ACHN (cell line): ENCODE measurements around the gene WNT3A.
A peak's percentile ranks its signal among the peaks of the same experiment; 100 is the strongest.

Experiments used
- DNase-seq: peaks from one replicate; pipeline ENCODE4 v3.0.0-alpha.2; 2015
- in situ Hi-C: cut with HindIII; loops from 2 replicates; pipeline ENCODE4 v1.10.0; 2017; ENCODE audit warnings: low sequenced_read_pairs, low pct_ligation_motif_present, low pct_unique_long_range_greater_than_20kb

Gene WNT3A

GRCh38 chr1:228101994-228102790, 95.4 kb downstream of the WNT3A start:
- DNase-seq, result peak; percentile 61
- in situ Hi-C loops, result no loop called here

DNA sequence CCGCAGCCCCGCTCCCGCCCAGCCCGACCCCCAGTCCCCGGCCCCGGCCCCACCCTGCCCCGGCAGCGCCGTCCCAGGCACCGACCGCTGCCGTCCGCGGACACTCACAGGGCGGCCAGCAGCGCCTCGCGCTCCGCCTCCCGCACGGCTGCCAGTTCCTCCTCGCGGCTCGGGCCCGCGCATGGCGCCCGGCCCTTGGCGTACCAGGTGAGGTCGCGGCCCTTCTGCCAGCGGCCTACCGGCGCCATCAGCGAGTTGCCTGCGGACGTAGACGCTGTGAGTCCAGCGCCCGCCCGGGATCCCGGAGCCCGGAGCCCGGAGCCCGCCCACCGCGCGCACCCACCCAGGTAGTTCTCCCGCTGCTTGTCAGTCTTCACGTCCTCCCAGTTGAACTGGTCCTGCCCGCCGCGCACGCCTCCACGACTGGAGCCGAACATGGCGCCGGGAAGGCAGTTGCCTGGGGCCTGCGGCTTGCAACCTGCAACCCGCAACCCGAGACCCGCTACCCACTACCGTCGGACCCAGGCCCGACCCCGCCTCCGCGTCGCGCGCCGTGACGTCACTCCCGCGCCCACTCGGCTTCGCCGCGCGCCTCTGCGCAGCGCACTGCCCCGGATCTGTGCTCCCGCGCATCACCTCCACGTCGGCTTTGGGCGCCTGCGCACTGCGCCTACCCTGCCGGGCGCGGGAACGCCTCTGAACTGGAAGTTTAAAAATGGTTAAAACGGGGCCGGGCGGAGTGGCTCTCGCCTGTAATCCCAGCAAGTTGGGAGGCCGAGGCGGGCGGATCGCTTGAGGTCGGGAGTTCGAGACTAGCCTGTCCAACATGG, 96.2 kb downstream of the WNT3A start, which contains the start of gene C1orf35:
Gene C1orf35 (minus strand): TSS at position 535 of the 830 bp plus-strand sequence. CDS start 98 bp downstream, at position 437.
- peak; percentile 96 for DNase-seq
- in situ Hi-C loops, result no loop called here

GRCh38 chr1:228104526-228105269, 97.9 kb downstream of the WNT3A start:
- in situ Hi-C loops, result no loop called here
- no peak for DNase-seq

DNA sequence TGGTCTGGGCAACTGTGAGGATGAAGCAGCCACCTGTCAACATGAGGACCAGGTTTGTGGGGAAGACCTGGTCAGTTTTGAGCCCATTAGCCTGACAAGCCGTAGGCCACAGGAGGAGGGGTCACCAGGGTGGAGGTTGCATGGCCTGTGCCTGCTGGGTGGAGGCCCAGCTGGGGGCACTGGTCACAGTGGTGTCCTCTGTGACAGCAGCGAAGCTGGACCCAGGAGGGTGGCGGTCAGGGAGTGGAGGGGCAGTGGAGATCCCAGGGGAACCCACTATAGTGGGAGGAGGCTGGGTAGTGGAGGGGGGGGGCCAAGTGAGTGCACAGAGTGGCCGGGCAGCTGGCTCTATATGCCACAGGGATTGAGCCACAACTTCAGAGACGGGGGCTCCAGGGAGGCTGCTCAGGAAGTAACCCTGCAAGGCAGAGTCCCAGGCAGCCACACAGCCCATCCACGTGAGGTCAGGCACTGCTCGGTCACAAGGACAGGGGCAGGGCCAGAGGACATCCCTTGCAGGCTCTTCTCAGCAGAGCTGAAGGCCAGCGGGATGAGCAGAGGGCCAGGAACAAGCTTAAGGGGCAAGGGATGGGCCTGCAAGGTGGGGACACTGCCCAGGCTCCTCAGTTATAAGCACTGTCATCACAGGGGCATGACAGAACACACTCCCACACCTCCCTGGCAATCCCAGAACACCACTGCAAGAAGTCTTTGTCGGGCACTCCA, 98.6 kb downstream of the WNT3A start:
- in situ Hi-C loops, result no loop called here
- no peak for DNase-seq

GRCh38 chr1:228105996-228106799, 99.4 kb downstream of the WNT3A start:
- in situ Hi-C loops, result no loop called here
- no peak for DNase-seq

- in situ Hi-C loops, result no loop called here
- DNase-seq, result no peak
Measured at GRCh38 chr1:228106800-228107054, 99.9 kb downstream of the WNT3A start.

DNA sequence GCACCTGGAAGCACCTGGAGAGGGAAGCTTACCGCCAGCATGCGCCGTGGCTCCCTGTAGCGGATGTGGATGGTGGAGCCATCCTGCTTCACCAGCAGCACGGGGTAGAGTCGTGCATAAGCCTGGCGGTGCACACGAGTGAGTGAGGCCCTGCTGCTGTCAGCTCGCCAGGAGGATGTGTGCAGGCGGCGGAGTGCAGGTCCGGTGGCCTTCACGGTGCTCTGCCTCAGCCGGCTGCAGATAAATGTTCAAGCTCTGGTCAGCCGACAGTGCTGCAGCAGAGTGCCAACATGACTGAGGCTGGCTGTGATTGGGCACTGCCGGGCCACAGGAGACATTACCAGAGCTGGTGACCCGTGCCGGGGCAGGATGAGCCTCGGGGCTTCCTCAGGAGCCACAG, 100.8 kb downstream of the WNT3A start:
- no peak for DNase-seq
- in situ Hi-C loops, result no loop called here

DNA sequence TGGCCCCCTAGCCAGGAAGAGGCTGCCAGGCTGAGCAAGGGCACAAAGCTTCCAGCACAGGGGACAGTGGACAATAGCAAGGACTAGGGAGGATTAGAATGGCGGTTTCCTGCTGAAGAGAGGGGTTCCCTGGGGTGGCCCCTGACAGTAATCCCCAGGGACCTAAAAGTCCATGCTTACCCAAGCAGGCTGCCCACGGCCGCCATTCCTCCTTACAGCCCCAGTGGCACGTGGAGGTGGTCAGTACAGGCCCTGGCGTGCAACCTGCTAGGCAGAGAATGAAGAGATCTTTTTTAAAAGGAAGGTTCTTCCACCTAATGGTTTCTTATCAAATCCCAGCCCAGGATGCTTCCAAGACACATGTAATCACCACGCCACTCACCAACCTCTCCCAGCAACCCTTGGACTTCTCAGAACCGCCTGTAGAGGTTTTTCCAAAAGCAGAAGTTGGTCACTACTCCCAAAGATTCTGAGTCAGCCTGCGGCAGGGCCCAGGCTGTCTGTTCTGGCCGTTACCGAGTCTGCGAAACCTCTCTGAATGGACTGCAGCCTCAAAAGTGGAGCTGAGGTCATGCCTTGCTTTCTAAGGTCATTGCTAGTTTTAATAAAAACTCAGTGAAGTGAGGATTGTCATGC, 101.4 kb downstream of the WNT3A start:
- in situ Hi-C loops, result no loop called here
- no peak for DNase-seq

DNA sequence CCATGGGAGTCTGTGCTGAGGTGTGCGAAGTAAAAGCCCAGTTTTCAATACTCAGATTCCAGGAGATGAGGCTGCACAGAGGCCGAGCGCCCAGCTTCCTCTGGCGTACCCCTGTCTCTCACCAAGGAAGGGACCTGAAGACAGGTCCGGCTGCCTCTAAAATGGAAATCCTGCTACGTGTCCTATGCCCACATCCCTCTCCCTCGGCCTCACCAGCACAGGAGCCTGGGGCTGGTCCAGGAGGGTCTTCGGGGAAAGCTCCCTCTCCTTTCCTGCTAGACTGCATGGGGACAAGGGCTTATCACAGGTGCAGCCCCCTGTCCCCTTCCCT, 101.9 kb downstream of the WNT3A start:
- no peak for DNase-seq
- in situ Hi-C loops, result no loop called here

DNA sequence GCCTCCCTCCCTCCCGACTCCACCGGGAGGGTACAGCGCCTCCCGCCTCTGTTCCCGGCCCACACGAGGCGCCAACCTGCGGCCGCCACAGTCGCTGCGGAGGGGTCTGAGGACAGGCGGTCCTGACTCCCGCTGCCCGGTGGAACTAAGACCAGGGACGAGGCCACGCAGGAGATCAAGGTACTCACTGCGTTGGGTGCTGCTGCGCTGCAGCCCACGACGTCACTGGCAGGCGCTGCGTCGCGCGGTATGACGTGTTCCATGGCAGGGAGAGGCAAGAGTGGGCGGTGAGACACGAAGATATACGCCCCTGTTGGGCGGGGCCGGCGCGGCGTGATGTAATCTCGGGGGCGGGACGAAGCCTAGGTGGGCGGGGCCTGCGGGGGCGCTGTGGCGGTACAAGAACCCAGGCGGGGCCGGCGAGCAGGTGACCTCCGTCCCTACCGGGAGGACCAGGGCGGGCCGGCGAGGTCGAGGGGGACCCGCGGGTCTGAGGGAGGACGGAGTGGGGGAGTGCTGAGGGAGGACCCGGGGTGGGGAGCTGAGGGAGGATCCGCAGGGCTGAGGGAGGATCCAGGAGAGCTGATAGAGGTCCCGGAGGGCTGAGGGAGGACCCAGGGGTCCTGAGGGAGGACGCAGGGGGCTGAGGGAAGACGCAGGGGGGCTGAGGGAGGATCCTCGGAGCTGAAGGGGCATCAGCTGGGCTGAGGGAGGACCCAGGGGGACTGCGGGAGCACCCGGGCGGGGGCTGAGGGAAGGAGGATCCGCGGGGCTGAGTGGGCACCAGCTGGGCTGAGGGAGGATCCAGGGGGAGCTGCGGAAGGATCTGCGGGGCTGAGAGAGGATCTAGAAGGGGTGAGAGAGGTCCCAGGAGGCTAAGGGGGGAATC, 102.5 kb downstream of the WNT3A start, which contains the start of gene MRPL55:
Gene MRPL55 (minus strand): TSS at position 227 of the 889 bp plus-strand sequence. CDS start 1,039 bp downstream, outside the sequence.
- DNase-seq, result peak; percentile 98
- in situ Hi-C loops, result no loop called here

- DNase-seq, result peak; percentile 65
- in situ Hi-C loops, result no loop called here
Measured at GRCh38 chr1:228109962-228110488, 103.2 kb downstream of the WNT3A start.

- DNase-seq, result no peak
- in situ Hi-C loops, result no loop called here
Measured at GRCh38 chr1:228110556-228110955, 103.8 kb downstream of the WNT3A start.
